LNCaP clone FGC (cell line): ENCODE data around the gene GSTO1.

ENCODE experiments used
- DNase-seq: peaks from one replicate; pipeline ENCODE4 v3.0.0-alpha.2; 2011; ENCODE audit warnings: low read depth
- H3K4me3 ChIP-seq: 2 replicates; pipeline ENCODE4 v1.5.1; 2011; ENCODE audit warnings: mild to moderate bottlenecking, low read depth, low read length, control low read depth
- CTCF ChIP-seq: IDR thresholded peaks from 2 replicates; pipeline ENCODE4 v1.5.1; 2012; ENCODE audit warnings: mild to moderate bottlenecking; ENCODE audit not compliant: control insufficient read depth, insufficient read depth; ENCODE audit errors: extremely low read depth

Gene GSTO1

GRCh38 chr10:104308439-104308903, 53.8 kb downstream of the GSTO1 start:
- no peak for DNase-seq
- no peak overlapping the region for H3K4me3 ChIP-seq
- no peak for TF ChIP-seq CTCF

- DNase-seq, result peak; percentile 73
- no peak for TF ChIP-seq CTCF
- H3K4me3 ChIP-seq, result no peak overlapping the region
These were observed 55.6 kb downstream of the GSTO1 start for GRCh38 chr10:104309980-104310978.

GRCh38 chr10:104311184-104311720, 56.6 kb downstream of the GSTO1 start:
- no peak for TF ChIP-seq CTCF

GRCh38 chr10:104314591-104315485, 60.1 kb downstream of the GSTO1 start:
- no peak for DNase-seq
- no peak for TF ChIP-seq CTCF
- no peak overlapping the region for H3K4me3 ChIP-seq

More at GRCh38 chr10:104311184-104311720, 56.6 kb downstream of the GSTO1 start:
- DNase-seq, result no peak
- no peak overlapping the region for H3K4me3 ChIP-seq

GRCh38 chr10:104315486-104315921, 60.8 kb downstream of the GSTO1 start:
- no peak for DNase-seq

More at GRCh38 chr10:104315486-104315921, 60.8 kb downstream of the GSTO1 start:
- TF ChIP-seq CTCF, result no peak
- no peak overlapping the region for H3K4me3 ChIP-seq
